ENCODE data around the gene CXCL13.
"Not testable (repeated sequence)": the region's sequence is repeated elsewhere in the genome, so short reads cannot be mapped to it uniquely, and the experiment has no call there.

Gene CXCL13

DNA sequence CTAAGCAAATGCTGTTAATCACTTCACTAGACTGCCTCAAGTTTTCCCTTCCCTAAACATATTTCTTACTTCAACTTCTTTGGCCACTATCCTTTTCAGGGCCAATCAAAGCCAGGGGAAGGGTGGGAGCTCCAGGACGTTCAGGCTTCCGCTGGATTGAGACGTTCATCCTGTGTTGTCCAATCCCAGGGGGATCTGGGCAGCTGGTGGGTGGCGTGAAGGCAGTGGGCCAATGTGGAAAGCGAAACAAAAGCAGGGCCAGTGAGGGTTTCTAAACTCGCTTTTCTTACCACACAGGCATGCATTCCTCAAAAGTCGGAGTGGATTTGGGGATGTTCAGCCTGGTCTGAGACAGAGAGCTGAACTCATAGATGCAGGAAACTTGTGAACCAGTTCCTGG, 7.6 kb downstream of the CXCL13 start:
- DNase-seq, result no peak

DNA sequence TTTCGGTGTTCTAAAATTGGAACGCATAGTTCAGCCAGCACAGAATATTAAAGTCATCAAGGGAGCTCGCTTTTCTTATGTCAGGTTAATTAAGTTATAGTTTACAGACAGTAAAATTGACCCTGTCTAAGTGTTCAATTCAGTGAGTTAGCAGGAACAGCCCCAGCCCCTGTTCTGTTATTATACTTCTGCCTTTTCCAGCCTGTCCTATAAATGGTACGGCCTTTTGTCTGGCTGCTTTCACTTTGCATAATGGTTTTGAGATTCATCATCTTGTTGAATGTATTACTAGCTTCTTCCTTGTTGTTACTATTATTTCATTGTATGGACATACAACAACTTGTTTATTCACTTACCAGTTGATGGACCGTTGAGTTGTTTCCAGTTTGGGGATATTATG, 9.5 kb downstream of the CXCL13 start:
- DNase-seq, result no peak

DNA sequence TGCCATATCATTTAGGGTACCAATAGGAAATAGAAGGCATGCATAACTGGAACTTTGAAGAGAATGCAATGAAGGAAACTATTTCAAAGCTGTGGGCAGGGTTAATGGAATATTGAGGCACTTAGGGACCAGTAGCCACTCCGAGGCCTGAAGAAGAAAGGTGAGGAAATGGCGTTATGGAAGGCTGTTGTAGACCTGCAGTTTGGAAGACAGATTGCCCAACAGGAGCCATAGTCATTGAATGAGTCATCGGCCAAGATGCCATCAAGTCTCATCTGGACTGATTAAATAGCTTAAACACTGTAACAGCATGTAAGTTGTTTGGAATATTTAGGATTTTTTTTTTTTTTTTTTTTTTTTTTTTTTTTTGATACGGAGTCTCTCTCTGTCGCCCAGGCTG, 11.6 kb downstream of the CXCL13 start:
- no peak for DNase-seq

DNA sequence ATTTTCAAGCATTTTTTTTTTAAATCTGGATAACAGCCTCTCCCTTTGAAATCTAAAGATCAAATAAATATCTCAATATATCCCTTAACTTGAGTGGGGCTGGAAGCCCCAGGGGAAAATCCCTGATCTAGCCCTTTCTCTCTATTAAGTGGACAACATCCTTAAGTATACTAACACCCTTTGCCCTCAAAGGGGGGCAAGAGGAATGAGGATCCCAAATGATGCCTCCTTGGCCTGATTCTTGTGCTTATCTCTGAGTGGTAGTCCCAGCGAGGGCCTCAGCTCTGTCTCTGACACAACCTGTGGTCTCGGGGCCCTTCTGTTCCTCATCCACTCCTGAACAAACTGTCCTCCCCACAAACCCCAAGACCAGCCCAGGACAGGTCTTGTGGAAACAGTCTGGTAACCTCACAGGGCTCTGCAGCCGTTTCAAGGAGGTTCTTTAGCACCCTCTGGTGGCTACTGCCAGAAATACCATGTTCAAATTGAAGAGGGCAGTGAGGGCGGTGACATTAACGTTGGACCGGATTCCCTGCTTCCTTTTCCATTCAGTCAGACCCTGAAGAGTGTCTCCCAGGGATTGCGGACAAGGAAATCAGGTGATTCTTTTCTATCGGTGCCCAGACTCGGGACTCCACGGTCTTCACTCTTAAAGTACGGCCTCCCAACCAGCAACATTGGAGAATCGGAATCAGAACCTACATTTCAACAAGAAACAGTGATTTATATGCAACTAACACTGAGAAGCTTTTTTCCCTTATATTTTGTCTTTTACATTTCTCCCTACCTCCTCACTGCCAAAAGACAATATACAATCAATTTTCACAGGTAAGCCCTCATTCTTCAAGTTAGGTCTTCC, 13.0 kb downstream of the CXCL13 start:
- peak; percentile 77 for DNase-seq

DNA sequence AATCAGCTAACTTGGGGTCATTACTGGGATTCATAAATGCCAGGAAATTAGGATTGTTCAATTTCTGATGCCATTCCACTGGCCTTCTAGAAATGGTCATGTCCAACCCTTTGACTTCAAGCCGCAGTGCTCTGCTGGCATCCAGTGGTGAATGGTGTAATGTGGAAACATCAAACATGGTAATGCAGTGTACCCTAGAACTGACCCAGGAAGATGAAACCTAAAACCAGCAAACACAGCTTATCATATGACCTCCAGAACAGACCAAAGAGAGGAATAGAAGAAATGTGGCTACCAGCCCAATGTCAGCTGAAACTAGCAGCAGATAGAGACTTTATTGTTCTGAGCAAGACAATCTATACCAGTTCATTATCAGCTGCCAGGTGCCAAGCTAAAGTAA, 13.8 kb downstream of the CXCL13 start:
- DNase-seq, result no peak

DNA sequence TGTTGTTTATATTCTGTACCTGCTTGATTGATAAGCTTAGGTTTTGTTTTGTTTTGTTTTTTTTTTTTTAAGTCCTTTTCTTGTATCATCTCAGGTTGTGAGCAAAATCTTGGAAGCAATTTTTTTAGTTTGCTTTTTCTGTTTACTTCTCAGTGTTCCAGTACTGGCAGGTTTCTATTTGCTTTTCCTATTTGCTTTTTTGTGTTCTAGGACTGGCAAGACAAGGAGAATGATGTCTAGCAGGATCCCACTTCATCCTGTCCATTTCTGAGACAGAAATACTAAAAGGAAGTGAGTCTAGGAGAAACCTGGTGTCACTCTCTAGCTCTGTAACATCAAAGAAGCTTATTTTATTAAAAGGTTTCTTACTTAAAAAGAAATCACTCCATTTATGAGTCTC, 15.6 kb downstream of the CXCL13 start:
- no peak for DNase-seq

DNA sequence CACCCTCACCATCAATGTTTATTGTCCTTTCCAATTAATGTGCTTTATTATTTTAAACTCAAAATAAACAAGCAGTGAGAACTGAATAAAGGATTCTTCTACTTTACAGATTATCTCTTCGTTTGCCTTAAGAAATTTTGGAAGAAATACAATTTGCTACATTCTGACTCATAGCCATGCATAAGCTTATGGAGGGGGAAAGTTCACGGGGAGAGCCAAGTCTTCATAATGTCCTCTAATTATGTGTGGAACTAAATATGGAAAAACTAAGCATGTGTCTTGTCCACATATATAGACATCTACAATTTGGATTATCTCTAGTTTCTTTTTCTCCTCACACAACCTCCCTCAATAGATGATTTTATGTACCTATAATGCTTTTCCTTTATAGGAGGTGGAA, 17.5 kb downstream of the CXCL13 start:
- no peak for DNase-seq

DNA sequence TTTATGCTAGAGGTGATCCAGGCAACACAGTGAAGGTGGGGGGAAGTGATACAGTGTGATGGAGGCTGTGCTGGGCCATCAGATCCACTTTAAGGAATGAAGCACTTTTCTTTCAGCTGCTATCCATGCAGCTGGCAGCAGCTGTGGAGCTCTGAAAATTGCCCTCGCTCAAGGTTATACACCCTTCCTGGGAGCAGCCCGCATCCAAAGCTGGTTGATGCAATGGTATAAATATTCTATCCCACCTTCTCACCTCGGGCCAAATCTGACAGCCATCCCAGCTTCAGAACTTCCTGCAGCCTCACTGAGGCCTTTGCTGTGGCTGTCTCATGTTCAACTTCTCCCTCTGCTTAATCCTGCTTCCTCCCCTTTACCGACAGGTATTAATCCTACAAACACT, 18.6 kb downstream of the CXCL13 start:
- no peak for DNase-seq

DNA sequence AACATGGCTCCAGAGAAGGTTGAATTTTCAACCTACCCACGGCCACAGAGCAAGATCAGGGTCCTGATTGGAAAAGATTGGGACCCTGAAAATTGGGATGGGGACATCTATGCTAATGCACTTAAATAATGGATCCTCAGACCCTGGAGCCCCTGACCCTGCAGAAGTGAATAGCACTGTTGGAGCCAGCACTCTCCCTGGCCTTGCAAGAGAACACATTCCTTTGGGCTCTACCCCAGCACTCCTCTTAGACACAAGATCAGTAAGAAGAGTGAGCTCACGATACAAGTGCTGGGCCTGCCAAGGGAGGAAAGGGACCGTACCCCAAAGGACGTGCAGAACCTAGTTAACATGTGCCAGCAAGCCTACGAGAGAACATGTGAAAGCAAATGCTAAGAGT, 19.9 kb downstream of the CXCL13 start:
- no peak for DNase-seq

DNA sequence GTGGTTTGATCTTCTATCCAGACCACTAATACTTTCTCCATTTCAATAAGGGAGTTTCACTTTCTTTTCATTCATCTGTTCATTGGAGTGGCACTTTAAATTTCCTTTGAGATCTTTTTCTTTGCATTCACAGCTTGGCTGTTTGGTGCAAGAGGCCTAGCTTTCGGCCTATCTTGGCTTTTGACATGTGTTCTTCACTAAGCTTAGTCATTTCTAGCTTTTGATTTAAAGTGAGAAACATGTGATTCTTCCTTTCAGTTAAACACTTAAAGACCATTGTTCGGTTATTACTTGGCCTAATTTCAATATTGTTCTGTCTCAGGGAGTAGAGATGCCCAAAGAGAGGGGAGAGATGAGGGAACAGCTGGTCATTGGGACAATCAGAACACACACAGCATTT, 24.3 kb downstream of the CXCL13 start:
- no peak for DNase-seq

DNA sequence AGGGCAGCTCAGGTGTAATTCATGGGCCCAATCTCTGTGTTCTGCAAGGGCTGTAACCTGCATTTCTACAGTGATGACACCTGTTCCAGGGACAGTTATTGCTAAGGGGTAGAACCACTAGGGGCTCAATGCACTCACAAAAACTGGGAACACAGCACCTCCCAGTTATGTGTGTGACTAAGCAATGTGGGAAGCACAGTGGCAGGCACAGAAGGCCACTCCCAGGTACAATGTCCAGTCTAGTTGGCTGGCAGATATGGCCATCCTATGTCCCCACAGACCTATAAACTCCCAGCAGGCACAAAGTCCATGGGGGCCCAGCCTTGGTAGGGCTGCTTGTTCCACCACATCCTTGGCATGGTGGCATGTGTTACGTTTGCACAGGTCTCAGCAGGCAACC, 25.7 kb downstream of the CXCL13 start:
- DNase-seq, result no peak

DNA sequence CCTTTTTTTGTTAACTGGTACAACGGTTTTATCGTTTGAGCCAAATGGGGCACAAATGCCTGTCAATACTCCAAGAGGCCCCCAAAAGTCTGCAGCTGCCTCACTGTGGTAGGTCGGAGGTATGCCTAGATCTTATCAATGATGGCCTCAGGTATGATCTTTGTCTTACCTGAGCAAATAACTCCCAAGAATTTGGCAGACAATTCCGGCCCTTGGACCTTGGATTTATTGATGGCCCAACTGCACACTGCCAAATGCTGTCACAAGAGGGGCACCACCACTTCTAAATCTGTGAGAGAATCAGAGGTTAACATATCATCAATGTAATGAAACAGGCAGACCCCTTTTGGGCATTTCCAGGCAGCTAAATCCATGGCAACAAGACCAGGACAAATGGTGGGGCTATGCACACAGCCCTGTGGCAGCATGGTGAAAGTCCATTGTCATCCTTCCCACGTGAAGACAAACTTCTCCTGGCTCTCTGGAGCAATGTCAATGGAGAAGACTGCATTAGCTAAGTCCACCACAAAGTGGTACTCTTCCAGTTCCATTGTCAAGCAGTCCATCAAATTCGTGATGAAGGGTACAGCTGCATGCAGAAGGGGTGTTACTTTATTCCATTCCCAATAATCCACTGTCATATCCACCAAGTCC, 28.6 kb downstream of the CXCL13 start:
- no peak for DNase-seq

DNA sequence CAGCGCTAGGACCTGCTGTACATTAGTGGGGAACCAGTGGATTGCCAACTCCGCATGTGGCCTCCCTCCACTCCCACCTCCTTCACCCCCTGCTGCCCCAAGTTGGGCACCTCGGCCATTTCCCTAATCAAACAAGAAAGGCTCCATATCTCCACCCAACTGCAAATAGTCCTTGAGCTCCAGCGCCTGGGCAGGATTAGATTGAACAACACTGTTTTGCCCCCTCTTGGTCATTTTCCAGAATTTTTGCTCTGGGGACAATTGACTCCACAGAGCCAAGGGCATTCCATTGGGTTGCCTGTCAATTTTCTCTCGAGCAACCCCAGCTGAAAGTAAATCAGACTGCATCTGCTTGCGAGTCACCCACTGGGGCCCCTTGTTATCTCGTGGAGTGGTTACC, 29.6 kb downstream of the CXCL13 start:
- no peak for DNase-seq

DNA sequence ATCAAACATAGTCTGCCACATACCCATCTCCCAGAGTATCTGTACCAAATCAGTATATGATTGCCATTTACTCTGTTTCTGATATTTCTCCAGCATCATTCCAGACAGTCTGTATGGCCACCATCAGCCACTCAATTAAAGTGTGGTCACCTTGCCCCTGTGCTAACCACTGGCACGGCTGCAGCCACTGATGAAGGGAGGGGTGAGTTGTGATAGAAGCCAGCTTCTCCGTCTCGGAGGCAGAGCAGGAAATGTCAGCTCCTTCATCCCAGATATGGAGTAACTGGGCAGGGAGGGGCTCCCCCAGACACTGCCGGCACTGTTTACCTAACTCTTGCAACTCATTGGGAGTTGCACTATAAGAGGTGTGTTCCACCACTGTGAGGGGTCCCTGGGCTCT, 30.3 kb downstream of the CXCL13 start:
- no peak for DNase-seq

DNA sequence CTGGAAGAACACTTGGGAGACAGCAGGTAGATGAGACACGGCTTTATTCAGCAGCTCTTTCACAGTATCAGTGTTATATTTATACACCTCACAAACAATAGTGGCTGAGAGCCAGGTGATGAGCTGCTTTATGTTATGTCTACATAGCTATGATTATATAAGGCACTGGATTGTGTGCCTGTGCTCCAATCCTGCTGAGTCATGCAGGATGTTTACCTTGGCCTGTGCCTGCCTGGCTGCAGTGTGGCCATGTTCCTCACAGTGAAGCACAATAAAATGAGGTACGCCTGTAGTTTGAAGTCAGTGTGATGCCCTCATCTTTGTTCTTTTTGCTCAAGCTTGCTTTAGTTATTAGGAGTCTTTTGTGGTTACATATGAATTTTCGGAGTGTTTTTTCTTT, 31.3 kb downstream of the CXCL13 start:
- peak; percentile 93 for DNase-seq

DNA sequence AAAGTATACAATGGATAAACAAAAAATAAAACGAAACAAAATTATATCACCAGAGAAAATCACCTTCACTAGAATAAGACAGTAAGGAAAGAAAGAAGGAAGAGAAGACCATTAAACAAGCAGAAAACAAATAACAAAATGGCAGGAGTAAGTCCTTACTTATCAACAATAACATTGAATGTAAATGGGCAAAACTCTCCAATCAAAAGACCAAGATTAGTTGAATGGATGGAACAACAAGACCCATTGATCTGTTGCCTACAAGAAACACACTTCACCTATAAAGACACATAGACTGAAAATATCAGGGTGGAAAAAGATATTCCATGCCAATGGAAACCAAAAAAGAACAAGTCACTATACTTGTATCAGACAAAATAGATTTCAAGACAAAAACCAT, 38.4 kb downstream of the CXCL13 start:
- DNase-seq, result not testable (repeated sequence)

DNA sequence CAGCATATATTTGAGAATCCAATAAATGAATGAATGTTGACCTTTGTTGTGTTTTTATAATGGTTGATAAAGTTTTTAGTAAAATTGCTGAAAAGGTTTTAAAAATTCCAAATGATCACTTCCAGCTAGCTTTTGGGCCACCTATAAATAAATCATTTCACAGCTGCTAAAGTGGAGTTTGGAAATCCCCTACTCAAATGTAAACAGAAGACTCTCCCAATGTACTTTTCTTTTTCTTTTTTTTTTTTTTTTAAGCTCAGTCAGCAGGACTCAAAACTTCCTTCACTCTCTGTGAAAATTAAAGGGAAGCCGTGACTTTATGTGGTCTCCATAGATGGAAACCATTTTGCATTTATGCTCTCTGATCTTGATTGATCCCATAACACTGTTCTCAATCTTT, 45.2 kb downstream of the CXCL13 start:
- no peak for DNase-seq

DNA sequence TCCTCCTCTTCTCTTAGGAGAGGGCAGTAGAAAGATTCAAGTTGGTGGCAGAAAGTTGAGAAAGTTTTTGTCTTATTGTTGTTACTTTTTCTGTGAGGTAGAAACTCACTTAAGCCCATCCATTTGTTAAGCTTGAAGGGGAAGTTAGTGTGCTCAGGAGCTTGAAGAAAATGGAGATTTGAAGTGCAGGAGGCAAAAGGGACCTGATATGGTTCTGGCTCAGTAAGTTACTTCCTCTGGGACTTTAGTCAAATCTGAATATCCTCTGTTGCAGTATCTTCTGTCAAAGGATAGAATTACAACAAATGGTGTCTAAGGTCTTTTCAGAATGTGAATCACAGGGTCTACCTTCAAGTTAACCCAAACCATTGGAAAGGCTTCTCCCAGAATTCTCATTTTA, 46.2 kb downstream of the CXCL13 start:
- no peak for DNase-seq

DNA sequence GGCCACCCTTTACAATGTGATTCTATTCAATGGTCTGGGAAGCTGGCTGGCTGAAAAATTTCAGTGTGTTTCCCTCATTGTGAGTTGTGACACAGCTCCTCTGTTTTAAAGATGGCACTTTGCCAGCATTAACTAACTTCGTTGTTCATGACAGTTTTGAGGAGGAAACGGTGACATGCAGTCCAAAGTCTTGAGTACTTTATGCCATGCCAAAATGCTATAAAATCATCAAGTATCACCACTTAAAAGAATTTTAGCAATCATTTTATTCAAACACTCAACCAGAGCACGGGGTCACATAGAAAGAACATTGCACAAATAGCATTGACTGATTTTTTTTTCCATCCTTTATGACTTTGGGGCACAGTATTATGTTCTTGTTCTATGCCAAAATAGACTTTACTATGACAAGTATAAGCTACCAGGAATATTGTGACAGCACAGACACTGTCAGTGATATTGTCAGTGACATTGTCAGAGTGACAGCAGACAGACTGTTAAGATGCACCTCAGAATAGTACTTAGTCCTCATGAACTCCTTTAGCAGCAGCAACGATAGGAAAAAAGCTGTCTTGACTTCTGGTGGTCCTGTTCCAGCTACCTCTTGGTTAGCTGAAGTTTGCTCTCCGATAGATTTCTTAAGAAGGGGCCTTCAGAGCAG, 46.7 kb downstream of the CXCL13 start:
- no peak for DNase-seq

DNA sequence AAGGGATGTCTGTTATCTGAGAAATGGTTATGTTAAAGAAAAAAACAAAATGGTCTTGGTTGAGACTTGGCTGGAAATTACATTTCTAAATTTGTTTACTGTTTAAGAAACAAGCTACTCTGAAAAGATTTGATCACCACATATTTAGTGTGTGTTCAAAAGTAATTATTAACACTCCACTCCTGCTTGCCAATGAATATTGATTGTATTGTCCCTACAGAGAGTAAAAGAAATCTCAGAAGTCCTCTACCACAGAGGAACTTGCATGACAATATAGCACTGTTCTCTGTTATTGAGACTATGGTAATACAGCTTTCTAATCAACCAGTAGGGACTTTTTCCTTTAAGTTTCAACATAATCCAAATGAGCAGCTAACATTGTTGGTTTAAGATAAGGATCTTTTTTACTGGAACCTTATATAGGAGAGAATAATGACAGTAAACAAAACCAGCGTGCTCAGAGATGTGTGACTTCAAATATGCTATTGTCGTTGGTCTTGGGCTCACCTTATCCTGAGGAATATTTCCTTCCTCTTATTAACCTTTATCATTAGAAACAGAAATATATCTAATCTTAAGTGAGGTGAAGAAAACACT, 47.6 kb downstream of the CXCL13 start:
- DNase-seq, result no peak

DNA sequence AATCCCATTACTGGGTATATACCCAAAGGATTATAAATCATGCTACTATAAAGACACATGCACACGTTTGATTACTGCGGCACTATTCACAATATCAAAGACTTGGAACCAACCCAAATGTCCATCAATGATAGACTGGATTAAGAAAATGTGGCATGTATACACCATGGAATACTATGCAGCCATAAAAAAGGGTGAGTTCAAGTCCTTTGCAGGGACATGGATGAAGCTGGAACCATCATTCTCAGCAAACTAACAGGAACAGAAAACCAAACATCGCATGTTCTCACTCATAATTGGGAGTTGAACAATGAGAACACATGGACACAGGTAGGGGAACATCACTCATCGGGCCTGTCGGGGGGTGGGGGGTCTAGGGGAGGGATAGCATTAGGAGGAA, 54.7 kb downstream of the CXCL13 start:
- not testable (repeated sequence) for DNase-seq
